ENCODE data around the gene MIDN.
A peak's percentile ranks its signal among the peaks of the same experiment; 100 is the strongest.
"Not testable (repeated sequence)": the region's sequence is repeated elsewhere in the genome, so short reads cannot be mapped to it uniquely, and the experiment has no call there.

MIDN gene

DNA sequence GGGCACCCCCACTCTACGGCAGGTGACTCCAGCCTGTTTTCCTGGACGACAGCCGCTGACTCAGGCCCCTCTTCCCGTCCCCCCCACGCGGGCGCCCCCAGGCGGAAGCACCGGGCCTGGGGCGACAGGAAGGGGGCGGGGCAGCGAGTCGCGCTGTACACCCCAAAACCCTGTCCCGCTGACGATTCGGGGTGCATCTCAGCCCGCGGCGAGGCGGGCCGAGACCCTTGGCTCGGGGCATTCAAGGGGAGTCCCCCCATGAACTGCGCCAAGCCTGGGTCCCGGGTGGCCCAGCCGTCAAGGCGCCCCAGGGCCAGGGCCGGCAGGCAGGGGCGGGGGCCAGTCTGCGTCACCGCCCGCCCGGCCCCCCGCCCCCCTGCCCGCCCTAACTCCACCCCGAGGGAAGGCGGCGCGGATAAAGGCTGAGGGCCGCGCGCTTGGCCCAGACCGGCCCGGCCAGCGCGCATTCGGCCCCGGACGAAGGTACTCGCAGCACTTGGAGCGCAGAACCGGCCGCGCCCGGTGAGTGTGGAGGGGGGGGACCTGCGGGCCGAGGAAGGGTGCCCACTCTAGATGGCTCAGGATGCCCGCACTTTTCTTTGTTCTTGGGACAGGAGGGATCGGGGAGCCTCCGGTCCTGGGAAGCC is at the start of gene MIDN:
Gene MIDN (plus strand): TSS at position 445 of the 647 bp plus-strand sequence. CDS start 1,714 bp downstream, outside the sequence.
- peak; percentile 62 for DNase-seq

DNA sequence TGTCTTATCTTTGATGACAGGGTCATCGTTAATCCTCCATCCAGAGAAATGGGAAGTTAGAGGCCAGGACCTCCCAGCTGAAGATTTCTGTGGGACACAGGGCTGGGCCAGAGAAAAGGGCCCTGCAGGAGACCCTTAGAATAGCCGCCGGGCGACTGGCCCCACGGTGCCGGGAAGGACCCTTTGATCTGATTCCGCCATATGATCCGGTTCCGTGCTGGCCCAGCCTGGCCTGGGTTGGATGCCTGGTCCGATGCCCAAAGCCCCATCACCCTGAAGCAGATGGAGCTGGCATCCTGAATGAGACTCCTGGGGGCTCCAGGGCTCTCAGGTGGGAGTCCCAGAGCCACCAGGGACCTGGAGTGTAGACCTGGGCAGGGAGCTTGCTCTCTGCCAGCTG is 48.9 kb upstream of the MIDN start:
- no peak for DNase-seq

DNA sequence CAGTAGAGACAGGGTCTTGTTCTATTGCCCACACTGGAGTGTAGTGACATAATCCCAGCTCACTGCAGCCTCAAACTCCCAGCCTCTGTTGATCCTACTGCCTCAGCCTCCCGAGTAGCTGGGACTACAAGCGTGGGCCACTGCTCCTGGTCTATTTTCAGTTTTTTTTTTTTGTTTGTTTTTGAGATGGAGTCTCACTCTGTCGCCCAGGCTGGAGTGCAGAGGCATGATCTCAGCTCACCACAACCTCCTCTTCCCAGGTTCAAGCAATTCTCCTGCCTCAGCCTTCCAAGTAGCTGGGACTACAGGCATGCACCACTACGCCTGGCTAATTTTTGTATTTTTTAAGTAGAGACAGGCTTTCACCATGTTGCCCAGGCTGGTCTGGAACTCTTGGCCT is 47.8 kb upstream of the MIDN start:
- DNase-seq = not testable (repeated sequence)

DNA sequence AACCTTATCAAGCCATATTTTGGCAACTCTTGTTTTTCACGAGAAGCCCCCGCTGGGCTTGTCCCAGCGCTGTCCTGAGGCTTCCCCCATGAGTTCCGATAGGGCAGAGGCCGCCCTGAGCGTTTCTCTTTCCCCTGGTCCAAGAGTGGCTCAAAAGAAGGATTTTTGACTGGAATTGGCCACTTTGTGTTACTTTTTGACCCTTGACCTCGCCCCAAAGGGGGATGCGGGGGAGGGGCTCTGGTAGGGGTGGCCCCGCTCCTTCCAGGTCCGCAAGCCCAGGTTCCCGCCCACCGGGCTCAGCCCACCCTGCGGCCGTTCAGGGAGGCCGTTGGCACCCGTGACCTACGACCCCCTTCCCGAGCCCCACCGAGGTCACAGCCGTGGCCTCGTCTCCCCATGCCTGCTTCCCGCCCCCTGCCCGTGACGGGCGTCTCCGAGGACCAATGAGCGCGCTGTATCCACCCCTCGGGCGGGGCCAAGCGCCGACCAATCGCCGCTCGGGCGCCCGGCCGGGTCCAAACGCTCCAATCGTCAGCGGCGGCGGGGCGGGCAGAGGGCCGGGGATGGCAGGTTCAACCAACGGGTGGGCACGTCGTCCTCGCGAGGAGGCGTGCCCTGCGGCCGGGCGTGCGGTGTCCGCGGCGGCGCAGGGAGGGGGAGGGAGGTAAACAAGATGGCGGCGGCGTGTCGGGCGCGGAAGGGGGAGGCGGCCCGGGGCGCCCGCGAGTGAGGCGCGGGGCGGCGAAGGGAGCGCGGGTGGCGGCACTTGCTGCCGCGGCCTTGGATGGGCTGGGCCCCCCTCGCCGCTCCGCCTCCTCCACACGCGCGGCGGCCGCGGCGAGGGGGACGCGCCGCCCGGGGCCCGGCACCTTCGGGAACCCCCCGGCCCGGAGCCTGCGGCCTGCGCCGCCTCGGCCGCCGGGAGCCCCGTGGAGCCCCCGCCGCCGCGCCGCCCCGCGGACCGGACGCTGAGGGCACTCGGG is 43.0 kb upstream of the MIDN start, which contains the start of gene STK11:
Gene STK11 (plus strand): TSS at position 665 of the 986 bp plus-strand sequence. CDS start 1,136 bp downstream, outside the sequence.
- DNase-seq = peak; percentile 99

DNA sequence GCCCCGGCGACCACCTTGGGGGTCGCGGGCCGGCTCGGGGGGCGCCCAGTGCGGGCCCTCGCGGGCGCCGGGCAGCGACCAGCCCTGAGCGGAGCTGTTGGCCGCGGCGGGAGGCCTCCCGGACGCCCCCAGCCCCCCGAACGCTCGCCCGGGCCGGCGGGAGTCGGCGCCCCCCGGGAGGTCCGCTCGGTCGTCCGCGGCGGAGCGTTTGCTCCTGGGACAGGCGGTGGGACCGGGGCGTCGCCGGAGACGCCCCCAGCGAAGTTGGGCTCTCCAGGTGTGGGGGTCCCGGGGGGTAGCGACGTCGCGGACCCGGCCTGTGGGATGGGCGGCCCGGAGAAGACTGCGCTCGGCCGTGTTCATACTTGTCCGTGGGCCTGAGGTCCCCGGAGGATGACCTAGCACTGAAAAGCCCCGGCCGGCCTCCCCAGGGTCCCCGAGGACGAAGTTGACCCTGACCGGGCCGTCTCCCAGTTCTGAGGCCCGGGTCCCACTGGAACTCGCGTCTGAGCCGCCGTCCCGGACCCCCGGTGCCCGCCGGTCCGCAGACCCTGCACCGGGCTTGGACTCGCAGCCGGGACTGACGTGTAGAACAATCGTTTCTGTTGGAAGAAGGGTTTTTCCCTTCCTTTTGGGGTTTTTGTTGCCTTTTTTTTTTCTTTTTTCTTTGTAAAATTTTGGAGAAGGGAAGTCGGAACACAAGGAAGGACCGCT is 42.1 kb upstream of the MIDN start:
- peak; percentile 18 for DNase-seq

DNA sequence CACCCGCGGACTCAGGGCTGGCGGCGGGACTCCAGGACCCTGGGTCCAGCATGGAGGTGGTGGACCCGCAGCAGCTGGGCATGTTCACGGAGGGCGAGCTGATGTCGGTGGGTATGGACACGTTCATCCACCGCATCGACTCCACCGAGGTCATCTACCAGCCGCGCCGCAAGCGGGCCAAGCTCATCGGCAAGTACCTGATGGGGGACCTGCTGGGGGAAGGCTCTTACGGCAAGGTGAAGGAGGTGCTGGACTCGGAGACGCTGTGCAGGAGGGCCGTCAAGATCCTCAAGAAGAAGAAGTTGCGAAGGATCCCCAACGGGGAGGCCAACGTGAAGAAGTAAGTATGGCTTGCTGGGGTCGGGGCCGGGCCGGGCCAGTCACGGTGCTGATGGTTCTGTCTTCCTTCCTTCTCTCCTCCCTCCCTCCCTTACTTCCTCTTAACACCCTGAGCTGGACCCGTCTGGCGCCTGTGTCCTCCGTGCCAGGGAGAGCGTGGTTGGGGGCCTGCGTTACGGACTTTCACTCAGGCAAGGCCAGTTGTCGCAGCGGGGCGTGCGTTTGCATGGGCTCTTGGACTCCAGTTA is 41.4 kb upstream of the MIDN start:
- peak; percentile 27 for DNase-seq

DNA sequence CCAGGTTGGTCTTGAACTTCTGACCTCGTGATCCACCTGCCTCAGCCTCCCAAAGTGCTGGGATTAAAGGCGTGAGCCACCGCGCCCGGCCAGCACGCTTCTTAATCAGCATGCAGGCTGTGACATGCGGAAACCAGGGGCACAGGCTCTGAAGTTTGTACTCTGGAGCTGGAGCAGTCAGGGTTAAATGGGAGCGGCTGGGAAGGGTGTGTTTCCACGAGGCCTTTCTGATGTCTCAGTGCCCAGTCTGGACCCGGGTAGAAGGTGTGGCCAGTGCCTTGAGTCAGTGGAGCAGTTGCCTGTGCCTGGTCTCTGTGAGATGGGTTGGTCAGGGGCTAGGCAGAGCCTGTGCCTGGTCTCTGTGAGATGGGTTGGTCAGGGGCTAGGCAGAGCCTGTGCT is 39.6 kb upstream of the MIDN start:
- DNase-seq = not testable (repeated sequence)

DNA sequence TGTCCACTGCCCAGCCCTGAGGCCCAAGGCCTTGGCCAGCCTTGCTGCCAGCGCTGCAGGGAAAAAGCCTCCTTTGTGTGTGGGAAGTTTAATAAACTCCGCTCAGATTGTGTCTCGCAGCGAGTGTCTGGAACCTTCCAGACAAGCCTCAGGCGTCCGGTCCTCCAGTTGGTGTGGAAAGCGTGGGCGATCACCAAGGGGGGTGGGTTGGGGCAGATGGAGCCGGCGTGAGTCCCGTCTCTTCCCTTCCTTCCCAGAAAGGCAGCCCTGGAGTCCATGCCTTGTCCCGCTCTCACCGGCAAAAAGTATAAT is 38.2 kb upstream of the MIDN start:
- no peak for DNase-seq

DNA sequence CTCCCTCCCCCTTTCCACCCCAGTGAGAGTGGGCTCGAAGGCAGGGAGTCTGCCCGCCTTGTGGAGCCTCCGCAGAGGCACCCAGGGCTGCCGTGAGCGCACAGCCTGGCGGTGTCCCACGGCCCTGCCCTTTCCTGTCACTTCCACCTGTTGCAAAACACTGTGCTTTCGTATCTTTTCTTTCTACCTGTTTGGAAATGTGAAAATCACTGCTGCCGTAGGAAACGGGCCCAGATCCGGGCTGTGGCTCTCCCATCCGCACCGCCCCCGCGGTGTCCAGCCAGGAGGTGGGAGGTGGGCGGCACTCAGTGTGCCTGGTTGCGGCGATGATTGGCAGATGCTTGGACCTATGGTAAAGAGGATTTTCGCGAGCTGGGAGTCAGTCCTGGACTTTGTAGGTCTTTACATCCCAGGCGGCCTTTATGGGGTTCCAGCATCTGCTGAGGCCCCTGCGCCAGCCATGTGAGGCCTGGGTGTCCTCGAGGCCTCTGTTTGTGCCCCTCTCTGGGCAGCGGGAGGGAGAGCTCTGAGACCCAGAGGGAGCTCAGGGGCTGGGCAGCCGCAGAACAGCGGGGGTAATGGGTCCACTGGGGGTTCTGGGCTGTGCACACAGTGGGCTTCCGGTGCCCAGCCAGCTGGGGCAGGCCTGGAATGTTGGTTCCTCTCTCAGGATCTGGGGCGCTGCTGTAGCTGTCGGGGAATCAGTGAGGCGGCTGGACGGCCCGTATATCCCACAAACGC is 36.7 kb upstream of the MIDN start:
- no peak for DNase-seq

DNA sequence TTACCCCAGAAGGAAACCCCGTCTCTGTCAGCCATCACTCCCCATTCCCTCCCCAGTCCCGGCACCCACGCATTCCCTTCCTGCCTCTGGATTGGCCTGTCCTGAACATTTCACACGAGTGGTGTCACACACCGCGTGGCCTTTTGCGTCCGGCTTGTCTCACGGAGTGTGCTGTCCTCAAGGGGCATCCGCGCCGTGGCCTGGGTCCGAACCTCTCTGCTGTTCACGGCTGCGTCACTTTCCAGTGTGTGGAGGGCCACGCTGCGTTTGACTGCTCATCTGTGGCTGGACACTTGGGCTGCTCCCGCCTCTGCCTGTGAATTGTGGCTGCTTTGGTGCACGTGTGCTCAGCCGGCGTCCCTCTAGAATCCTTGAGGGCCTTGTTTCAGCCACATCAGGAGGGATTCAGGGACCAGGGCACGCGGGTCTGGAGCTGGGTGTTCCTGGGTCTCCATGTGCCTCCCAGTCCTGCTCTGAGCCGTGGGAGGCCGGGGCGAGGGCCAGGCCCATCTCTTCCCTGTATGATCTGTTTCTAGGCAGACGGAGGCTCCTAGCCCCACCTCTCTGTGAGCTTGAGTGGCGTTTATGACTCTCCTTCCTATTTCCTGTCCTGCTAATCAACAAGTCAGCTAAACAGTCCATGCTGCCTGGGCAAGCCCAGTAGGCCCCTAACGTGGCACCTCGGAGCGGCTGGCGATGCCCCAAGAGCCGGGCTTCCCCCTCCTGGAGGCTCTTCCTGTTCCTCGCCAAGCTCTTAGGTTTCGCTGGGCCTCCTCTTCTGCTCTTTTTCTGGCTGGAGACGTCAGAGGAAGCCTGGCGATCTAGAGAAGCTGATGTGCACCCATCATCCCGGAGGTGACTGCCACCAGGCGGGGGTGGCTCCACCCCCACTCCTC is 34.7 kb upstream of the MIDN start:
- DNase-seq = peak; percentile 39

DNA sequence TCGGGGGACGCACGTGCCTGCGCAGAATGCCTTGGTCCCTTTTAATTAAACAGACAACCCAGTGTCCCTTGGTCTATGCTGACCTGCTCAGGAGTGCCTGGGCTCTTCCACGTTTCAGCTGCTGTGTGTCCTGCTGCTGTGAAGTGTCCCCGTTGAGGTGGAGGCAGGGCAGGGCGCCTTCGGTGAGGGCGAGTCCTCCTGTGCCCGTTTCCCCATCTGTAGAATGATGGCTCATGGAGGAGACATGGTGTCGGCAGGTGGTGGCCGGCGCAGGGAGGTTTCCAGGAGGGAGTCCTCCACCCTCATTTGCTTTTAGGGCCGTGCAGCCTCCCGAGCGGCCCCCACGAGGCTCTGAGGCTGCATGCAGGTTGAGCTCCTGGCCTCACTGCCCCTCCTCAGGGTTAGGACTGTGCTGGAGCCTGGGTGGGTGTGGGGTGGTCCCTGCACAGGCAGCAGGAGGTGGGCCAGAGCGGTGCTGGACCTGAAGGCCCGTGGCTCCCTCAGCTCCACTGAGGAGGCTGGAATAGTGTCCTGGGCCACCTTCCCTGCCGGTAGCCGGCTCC is 34.0 kb upstream of the MIDN start:
- DNase-seq = no peak

DNA sequence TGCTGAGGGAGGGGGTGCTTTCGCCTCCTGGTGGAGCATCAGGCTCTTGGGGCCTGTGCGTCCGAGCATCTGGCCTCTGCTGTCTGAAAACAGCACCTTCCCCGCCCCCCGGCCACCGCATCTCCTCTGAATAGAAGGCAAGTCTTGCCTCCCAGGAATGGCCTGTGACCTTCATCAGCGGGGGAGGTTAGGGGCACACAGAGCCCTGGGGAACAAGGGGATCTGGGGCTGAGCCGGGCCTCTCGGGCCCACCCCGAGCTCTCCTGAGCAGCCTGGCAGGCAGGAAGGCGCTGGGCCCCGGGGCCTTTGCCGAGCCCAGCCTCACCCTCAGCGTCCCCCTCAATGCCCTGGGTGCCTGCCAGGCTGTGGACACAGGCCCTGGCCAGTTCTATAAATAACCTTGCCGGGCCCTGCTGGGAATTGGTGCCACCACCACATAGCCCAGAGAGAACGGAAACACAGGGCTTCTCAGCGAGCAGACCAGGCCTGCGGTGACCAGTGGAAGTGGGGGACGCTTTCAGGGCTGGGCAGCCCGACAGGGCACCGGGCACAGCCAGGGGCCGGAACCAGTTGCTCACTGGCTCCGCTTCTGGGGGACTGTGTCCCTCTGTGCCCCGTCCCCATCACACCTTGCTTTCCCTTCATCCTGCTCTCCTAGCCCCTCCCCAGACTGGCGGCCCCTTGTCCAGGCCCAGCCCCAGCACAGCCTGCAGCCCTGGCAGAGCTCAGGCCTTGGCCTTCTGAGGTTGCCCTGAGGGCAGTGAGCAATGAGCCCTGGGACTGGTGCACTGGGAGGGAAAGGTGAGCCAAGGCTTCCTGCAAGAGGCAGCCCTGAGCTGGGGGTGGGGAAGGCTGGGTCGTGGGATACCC is 33.3 kb upstream of the MIDN start:
- DNase-seq = no peak

DNA sequence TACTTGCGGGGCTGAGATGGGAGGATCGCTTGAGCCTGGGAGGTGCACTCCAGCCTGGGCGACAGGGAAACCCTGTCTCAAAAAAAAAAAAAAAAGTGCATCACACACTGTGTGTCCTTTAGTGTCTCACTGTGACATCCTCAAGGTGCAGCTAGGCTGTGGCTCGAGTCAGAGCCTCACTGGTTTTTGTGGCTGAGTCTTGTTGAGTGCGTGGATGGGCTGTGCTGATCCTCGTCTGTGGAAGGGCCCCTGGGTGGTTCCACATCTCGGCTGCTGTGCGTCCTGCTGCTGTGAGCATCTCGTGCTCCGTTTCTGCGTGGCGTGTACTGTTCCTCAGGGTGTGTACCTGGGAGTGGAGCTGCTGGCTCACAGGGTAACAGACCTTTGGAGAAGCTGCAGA is 31.6 kb upstream of the MIDN start:
- DNase-seq = no peak

DNA sequence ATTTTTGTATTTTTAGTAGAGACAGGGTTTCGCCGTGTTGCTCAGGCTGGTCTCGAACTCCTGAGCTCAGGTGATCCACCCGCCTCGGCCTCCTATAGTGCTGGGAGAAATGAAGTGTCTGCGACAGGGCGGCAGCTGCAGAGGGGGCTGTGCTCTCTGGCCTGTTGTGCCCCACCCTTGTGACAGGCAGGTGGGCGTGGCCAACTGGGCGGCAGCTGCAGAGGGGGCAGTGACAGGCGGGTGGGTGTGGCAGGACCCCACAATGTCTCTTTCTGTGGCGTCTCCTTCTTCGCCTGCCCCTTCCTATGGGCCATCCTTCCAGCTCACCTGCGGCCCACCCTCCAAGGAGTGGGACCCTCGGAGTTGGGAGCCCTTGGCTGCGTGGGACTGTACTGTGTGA is 31.0 kb upstream of the MIDN start:
- DNase-seq = no peak

DNA sequence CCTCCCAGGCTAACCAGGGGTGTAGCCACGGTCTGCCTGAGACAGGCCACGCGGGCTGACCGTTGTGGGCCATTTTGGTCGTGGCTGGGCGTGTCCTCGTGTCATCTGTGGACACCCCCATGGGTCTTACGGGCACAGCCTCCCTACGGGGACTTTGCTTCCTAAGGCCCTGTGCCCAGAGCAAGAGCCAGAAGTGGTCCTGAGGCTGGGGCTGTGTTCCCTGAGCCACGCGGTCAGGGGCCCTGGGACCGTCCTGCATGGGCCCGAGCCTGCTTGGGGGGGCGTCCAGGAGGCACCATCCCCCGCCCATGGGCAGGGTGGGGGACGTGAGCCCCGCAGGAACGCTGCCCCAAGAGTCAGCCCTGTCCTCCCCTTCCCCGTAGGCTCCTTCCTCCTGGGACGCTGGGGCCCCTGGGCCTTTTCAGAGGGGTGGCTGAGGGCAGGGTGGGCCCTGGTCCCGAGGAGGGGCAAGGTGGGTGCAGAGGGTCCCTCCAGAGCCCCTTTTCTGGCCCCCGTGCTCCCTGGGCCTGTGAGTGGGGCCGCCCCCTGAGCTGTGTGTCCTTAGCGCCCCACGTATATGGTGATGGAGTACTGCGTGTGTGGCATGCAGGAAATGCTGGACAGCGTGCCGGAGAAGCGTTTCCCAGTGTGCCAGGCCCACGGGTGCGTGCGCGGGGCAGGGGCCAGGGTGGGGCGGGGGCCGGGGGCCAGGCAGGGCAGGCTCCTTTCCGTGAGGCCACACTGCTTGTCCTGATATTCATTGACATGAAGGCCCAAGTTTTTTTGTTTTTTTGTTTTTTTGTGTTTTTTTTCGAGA is 29.4 kb upstream of the MIDN start:
- no peak for DNase-seq

DNA sequence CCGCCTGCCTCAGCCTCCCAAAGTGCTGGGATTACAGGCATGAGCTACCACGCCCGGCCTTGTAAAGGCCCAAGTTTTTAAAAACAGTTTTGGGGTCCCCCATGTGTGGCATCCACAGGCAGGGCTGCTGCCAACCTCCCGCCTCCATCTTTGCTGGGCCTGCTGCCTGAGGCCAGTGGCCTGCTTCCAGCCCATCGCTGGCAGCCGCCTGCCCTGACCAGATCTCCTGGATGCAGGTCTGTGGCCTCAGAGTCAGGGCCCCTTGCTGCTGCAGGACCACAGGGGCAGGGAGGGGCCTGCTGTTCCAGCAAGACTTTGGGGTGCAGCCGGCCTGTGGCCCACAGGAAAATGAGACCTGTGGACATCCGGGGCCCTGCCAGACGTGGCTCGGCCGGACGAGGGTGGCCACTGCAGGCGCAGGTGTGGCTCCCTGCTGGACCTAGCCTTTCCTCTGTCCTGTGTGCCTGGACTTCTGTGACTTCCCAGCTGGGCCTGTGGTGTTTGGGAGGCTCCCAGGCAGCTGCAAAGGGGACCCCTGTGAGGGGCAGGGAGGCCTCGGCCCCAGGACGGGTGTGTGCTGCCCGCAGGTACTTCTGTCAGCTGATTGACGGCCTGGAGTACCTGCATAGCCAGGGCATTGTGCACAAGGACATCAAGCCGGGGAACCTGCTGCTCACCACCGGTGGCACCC is 28.5 kb upstream of the MIDN start:
- DNase-seq = no peak

DNA sequence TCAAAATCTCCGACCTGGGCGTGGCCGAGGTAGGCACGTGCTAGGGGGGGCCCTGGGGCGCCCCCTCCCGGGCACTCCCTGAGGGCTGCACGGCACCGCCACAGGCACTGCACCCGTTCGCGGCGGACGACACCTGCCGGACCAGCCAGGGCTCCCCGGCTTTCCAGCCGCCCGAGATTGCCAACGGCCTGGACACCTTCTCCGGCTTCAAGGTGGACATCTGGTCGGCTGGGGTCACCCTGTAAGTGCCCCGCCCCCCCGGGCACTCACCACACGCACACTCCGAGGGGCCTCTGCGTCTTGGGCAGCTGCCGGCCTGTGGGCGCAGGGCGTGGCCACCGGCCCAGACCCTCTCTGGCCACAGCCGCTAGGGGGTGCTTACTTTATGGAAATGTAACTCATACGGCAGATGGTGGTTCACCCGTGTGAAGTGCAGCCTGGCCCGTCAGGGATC is 27.9 kb upstream of the MIDN start:
- DNase-seq = no peak

Data from stimulated activated CD4-positive, alpha-beta T cell treated with anti-CD3 and anti-CD28 coated beads, Interleukin-4, amount 100 ng/mL, for 1 hour (primary cell).